Central memory CD4-positive, alpha-beta T cell (primary cell): ENCODE measurements around the gene NOS1AP.

Source experiments
- DNase-seq: peaks from one replicate; pipeline ENCODE4 v3.0.0; 2022

NOS1AP gene

DNA sequence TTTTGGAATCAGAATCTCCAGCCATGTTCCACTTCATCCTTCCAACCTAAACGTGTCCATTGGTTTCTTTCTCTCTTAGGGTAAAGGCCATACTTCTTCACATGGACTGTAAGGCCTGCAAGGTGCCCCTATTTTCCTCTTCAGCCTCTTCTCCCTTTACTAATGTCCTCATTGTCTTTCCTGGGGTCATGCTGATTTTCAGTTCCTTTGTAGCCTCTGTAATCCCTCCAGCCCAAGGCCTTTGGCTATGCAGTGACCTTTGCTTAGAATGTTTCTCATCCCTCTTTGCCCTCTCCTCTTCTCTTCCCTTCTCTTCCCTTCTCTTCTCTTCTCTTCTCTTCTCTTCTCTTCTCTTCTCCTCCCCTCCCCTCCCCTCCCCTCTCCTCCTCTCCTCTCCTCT lies 194.6 kb downstream of the NOS1AP start:
- DNase-seq: no peak

DNA sequence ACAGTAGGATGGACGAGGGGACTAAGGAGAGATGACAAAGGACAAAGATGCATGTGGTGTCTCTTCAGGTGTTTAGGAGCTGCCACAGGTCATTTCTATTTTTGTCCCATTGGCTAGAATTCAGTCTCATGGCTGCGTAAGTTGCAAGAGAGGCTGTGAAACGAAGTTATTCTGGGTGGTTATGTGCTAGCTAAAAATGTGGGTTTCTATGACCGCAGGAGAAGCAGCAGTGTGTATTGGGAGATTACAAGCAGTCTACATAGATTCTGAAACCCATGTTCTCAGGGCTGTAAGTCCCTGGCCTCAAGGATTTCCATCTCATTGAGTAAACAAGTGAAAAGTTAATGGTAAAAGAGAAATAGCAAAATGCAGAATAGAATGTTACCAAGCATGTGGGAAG lies 196.5 kb downstream of the NOS1AP start:
- no peak for DNase-seq

DNA sequence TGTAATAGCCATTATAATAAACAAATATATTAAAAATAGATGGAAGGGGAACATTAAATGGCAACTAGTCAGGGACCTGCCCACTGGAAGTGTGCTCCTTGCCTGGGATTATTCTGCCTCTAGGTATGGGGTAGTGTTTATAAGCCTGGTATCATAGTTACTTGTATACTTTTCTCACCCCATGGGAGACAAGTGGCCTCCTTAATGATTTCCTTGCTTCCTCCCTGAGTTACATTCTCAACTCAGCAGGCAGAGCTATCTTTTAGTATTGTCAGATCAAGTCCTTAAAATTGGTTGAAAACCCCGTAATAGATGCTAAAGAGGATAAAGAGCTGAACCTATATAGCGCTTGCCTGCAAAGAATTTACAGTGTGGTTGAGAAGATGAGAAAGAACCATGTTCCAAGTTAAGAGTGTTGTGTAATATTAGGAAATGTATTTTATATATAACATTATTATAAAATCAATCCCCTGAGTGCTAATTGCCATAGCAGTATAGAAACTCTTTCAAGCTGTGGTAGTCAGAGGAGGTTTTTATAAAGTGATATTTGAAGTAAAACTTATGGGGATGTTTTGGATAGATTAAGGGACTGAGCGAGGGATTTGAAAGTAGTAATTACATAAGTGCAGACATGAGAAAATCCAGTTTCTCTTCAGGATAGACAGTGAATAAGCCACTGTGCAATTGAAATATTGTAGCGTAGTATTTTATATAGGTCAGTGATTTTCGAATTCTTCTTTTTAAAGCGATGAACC lies 200.7 kb downstream of the NOS1AP start:
- no peak for DNase-seq

DNA sequence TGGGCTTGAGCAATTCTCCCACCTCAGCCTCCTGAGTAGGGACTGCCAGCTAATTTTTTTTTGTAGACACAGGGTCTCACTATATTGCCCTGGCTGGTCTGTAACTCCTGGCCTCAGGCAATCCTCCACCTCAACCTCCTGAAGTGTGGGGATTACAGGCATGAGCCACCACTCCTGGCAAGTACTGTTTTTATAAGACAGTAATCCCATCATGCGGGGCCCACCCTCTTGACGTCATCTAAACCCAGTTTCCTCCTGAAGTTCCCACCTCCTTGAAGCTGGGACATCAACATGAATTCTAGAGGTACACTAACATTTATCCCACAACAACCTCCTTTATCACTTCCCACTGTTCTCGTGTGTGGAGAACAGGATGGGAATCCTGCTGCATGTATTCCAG lies 202.5 kb downstream of the NOS1AP start:
- no peak for DNase-seq

DNA sequence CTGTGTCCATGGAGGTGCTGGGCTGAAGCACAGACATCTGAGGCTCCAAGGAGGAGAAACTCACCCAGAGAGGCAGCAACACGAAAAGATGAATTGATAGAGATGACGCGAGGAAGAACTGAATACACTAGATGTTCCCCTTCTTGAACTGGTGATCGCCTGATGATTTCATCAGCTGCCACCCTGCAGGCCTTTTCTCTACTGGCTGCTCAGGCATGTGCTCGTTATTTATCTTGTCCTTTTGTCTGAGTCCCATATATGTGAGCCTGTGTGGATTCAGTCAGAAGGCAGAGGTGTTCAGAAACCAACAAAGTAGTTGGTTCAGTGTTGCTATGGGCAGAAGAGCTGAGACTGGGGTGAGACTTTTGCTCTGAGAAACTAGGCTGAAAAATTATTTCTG lies 202.9 kb downstream of the NOS1AP start:
- no peak for DNase-seq

DNA sequence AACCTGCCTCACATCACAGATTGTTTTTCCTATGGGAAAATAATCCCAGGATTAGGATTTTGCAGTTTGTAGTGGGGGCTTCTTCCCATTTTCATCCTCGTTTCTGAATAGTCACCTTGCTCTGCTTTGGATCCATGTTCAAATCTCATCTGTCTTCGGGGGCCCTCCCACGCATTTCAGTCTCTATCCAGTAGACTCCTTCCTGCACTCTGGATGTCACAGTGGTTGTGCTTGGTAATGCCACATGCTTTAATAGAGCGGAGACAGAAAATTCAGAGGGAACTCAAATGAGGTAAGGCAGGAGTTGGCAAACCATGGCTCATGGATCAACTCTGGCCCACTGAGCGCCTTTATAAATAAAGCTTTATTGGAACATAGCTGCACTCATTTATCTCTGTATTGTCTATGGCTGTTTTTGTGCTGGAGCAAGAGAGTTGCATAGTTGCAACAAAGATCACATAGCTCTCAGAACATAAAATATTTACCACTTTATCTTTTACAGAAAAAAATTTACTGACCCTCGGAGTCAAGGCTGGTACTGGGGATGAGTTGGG lies 206.2 kb downstream of the NOS1AP start:
- DNase-seq: no peak

DNA sequence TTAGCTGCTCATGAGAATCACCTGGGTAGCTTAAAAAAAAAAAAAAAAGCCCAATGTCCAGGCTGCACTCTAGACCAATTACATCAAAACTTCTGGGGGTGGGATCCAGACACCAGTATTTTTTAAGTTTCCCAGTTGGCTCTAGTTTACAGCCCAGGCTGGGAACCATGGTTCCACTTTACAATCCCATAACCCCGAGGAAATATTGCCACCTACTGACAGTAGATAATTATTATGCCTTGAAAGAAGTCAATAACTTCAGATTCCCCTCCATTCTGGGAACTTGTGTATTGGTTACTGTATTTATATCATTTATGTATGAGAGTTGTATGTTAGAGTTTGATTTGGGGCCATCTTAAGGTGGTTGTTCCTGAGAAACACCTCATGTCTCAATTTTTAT lies 207.0 kb downstream of the NOS1AP start:
- no peak for DNase-seq

DNA sequence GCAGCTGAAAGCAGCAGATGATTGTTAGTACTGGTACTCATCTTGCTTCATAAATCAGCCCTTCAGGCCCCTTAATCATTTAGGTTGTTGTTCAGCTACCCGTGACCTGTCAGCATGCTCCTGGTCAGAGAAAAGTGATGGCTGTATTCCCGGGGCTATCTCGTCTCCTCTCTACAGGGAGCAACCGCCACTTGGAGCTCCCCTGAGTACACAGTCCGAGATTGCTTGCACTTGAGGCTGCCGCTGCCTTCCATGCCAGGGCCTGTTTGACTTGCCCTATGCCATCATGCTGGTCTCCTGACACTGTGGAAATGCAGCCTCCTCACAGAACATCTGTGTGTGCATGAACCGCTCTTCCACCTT lies 209.6 kb downstream of the NOS1AP start:
- no peak for DNase-seq

DNA sequence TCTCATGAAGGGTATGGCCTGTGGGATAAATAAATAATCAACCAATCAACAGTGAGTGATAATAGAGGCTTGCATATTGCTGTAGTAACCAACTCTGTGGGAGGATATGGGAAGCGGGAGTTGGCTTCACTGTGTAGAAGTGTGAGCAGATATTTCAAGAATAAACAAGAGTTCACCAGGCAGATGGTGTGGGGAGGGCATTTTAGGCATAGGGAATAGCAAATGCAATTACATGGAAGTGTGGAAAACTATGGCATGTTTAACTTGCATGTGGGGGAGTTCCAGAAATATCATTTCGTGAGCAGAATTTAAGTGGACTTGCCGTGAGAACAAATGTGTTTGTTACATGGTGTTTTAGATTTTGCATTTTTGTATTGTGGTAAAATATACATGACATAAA lies 211.9 kb downstream of the NOS1AP start:
- DNase-seq: no peak

DNA sequence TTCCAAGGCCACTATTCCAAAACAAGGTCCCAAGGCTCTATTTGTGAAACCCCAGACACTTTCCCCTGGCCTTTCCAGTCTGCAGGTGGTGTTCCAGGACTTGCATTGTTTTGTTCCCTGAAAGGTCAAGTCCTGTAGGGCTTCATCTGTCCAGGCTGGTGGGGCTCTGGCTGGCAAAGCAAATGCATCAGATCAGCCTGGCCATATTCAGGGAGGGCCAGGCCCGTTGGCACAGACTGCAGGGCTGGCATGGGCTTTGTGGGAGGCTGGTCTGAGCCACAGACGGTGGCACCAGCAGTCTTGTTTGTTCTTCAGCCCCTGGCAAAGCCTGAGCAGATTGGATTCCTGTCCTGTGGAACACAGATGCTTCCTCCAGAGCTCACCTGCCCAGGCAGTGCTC lies 214.2 kb downstream of the NOS1AP start:
- no peak for DNase-seq

DNA sequence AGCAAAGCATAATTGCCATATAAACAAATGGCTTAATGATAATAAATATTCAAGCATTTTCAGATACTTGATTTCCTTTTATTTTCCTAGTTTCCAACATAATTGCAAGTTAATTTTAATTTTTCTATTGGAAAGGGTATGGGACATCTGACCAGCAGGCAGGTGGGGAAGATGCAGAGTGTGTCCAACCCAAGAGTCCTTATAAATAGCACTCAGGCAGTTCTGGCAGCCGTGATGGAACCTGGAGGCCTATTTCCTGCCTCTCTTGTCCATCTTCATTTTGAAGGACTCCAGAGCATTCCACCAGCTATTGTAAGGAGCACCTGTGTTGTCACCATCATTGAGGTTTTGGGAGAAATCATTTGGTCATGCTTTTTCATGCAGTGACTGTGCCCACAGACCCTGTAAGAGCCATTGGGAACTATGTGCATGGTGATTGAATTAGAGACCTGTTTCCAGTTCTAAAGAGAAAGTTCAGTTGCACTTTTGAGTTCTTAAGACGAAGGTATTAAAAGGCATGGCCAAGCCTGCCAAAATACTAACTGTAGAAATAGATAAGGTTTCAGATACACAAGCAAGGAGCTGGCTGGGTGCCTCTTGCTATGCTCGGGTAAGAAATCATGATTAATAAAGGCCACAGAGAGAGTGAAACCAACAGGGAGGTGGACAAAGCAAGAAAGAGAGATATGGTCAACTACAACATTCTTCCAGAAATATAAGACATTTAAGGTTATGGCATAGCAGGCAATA lies 214.9 kb downstream of the NOS1AP start:
- DNase-seq: no peak

DNA sequence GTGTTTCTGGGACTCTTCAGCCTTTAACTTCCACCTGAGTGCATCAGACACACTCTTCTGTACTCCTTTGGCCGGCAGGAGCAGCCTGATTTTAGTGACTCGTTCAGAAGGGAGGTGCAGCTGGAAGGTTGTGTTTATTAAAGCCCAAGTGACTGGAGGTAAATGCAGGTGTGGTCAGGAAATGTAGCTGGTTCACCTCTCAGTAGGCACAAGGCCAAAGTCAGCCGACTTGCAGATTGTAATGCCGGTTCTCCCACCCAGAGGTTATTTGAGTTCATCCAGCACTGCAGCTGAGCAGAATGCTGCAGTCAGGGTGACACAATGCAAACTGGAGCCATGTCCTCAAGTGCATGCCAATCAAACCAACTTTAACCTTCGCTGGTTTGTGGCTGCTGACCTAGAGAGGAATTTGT lies 215.7 kb downstream of the NOS1AP start:
- no peak for DNase-seq

DNA sequence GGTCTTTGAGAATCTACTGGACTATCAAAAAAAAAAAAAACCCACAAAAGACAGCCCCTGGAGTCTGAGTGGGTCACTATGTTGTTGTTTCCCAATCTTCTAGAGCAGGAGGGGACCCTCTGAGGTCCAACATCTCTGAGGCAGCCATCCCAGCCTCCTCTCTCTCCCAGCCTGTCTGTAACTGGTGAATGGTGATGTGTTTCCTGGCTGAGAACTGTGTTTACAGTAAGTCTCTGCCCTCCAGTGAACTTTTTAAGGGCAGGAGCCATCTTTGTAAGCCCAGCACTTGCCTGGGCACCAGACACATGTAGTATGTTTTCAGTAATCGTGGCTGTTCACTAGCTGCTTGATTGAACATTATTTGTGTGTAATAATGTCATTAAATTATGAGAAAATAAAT lies 221.5 kb downstream of the NOS1AP start:
- DNase-seq: no peak

DNA sequence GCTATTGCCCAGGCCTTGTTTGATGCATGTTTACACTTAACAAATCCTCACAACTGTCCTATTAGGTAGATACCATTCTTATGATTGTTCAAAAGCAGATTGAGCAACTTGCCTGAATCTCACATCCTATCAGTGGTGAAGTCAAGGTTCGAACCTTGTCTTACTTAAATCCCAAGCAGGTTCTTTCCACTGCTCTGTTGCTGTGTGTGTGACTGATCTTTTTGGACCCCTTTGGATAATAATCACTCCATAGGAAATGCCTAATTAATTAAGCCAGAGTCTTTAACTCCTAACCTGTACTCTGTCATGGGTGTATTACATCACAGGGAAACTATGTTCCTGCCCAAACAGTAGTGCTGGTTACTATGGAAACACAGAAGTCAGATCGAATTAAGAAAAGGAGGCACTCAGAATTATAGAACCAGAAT lies 222.9 kb downstream of the NOS1AP start:
- no peak for DNase-seq

DNA sequence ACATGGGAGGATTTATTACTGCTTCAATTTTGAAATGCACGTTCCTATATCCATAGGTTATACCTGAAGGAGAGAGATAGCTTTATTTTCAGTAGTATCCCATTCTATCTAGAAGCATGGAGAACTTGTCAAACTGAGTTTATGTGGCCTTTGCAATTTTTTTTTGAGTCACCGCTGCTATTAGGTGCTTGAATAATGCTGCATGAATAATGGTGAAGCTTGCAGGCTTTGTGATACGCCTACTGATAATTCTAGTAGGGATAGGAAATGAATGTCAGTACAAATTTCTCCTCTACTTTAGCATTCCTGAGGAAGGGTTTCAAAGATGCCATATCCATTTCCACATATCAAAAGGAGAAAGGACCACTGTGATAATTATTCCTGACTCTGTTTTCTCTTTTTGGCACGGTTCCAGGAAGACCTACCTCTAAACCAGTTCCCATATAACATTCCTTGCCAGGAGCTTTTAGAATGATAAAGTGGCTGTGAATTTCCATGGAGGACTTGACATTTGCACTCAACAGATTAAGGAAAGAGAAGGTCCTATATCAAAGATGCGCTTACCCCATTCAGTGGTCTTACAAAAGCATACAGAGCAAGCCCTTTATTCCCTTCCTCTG lies 223.7 kb downstream of the NOS1AP start:
- no peak for DNase-seq

DNA sequence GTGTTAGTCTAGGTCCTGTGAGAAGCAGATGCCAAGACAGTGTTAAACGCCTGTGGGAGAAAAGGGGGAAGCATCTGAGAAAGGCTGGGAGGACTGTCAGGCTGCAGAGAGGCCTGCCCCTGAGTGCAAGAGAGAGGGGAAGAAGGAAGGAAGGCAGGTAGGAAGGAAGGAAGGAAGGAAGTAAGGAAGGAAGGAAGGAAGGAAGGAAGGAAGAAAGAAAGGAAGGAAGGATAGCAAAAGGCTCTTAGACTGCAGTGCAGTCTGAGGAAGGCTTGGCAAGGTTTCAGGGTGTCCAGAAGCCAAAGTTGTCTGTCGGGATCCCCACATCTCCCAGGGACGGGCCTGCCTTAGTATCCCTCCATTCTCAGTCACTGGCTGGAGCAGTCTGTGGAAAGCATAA lies 224.5 kb downstream of the NOS1AP start:
- DNase-seq: no peak

DNA sequence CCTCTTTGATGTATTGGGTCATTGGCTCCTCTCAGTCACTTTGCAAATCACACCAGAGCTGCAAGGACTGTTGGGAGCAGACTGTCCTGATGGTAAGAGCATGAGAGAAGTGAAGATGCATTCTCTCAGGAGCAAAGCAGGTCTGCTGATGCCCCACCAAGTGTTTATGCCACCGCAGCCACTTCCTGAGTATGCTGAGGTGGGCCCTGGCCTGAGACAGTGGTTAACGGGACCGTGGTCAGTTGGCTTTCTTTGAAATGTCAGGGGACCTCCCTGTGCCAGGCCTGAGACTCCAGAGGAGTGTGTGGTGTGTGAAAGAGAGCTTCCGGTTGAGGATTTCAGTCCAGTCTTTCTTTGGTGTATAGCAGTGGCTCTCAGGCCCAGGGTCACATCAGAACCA lies 227.7 kb downstream of the NOS1AP start:
- DNase-seq: no peak

DNA sequence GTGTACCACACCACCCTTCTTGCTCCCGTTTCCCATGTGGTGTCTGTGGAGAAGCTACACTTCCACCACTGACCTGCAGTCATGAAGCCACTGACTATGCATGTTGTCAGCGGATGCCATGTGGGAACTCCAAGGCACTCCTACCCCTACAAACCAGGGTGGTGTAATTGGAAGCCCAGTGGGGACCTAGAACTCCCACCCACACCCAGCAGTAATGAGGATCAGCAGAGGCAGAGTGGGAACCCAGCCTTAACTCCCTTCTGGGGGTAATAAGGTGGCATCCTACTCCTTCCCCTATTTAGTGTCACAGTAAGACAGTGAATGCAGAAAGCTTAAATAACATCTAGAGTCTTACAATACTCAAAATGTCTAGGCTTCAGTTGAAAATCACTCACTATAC lies 228.8 kb downstream of the NOS1AP start:
- DNase-seq: no peak

DNA sequence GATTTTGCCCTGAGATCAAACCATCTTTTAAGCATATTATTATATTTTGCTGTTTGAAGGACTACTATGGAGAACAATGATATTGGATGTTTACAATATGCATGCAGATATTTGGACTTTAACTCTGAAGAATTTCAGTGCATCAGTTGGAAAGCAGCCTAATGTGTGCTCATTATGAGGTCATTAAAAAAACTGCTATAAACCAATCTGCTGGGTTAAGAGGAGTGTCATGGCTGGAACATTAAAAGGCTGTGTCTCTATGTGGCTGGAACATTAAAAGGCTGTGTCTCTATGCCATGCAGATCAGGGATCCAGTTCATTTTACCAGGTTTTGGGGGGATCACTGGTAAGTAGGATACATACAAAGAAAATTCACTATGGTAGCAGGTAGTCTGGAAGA lies 229.5 kb downstream of the NOS1AP start:
- DNase-seq: no peak

DNA sequence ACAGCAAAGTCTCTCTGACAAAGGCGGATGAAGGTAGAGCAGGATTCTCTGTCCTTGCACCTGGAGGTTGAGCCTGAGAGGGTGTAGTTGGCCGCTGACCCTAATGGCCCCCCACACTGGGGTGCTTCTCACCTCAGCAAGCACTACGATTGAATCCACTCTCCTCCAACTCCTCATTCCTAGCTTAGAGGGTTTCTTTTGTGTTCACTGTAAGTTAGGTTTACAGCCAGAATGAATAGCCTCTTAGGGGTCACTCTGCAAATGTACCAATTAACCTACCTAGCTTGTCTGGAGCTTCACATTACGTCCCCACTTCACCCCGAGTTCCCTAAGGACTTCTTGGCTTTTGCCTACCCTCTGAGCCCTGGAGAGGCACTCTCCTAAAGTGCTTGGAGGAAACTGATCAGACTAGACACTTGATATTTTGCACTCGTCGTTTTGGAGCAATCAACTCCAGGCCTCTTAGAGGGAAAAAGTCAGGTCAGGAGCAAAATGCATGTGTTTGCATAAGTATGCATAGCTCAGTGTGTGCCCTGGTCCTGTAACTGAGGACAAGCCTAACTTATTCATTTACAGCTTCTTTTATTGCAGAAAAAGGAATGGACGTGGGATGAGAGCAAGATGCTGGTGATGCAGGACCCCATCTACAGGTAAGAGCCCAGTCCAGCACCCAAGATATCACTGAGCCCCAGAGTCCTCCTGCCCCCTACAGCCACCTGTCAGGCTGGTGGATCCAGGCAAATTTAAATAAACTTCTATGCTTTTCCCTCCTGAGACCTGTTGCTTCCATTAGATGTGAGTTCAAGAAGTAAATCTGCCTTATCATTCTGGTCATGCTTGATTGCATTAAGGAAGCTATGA lies 230.8 kb downstream of the NOS1AP start:
- no peak for DNase-seq

DNA sequence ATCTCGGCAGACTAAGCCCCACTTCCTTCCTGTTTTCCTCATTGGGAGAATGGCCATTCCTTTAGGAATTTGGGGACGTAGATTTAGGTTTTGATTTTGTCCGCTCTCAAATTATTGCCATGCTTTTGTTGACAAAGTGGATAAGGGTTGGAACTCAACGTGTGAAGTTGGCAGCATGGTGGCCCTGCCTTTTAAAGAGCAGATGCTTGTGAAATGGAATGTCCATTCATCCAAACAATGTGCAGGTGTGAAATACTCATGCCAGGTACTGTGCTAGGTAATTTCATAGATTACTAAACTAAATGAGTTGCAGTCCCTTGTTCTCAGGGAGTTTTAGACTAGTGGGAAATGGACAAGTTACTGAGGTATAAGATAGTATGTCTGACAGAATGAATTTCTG lies 232.2 kb downstream of the NOS1AP start:
- DNase-seq: no peak

DNA sequence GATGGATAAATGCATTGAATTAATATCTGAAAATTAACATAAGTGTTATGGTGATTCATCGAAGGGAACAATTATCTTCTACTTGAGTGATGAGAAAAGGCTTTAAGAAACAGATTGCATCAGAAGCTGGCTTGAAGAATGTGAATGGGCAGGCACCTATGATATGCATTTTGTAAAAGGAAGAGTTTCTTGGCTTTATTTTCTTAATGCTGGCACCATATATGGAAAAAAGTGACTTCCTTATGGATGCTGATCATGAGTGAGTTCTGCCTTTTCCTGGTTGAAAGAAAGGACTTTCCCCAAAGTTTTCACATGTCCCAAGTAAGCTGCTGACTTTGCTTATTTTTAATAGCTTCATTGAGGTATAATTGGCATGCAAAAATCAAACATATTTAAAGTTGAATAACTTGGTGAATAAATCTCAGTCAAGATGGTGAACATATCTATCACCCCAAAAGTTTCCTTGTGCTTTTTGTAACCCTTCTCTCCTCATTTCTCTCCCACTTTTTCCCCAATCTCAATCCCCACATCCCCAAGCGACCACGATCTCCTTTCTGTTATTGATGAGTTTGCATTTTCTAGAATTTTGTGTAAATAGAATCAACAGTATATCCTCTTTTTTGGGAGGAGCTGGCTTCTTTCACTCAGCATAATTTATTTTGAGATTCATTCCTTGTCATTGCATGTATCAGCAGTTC lies 233.0 kb downstream of the NOS1AP start:
- no peak for DNase-seq
